HFF-Myc (cell line): ENCODE results near the gene SHISA7.
"Not testable (repeated sequence)": the region's sequence is repeated elsewhere in the genome, so short reads cannot be mapped to it uniquely, and the experiment has no call there.

Experiments
- DNase-seq: peaks from one replicate; pipeline ENCODE4 v3.0.0-alpha.2; 2011; ENCODE audit warnings: low read depth; ENCODE audit errors: extremely low read depth
- H3K4me3 ChIP-seq: replicated peaks from 2 replicates; pipeline ENCODE4 v1.5.1; 2011; ENCODE audit warnings: low read depth, mild to moderate bottlenecking, control low read depth, low read length
- CTCF ChIP-seq: IDR thresholded peaks from 2 replicates; pipeline ENCODE4 v1.5.1; 2012; ENCODE audit warnings: mild to moderate bottlenecking, low read depth, low read length, control low read depth; ENCODE audit errors: missing control alignments

Gene SHISA7

GRCh38 chr19:55451163-55451964, 8.3 kb upstream of the SHISA7 start:
- TF ChIP-seq CTCF: no peak
- DNase-seq: no peak
- H3K4me3 ChIP-seq: no peak overlapping the region

- TF ChIP-seq CTCF: no peak
- no peak for DNase-seq
- H3K4me3 ChIP-seq: no peak overlapping the region
Observed at GRCh38 chr19:55449469-55449868, 6.4 kb upstream of the SHISA7 start.

DNA sequence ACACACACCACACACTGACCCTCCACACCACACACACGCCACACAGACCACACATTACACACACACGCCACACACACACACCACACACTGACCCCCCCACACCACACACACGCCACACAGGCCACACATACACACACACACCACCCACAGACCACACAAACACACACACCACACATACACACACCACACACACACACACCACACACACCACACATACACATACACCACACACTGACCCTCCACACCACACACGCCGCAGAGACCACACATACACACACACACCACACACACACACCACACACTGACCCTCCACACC, 5.0 kb upstream of the SHISA7 start:
- DNase-seq, H3K4me3 ChIP-seq: not testable (repeated sequence)

DNA sequence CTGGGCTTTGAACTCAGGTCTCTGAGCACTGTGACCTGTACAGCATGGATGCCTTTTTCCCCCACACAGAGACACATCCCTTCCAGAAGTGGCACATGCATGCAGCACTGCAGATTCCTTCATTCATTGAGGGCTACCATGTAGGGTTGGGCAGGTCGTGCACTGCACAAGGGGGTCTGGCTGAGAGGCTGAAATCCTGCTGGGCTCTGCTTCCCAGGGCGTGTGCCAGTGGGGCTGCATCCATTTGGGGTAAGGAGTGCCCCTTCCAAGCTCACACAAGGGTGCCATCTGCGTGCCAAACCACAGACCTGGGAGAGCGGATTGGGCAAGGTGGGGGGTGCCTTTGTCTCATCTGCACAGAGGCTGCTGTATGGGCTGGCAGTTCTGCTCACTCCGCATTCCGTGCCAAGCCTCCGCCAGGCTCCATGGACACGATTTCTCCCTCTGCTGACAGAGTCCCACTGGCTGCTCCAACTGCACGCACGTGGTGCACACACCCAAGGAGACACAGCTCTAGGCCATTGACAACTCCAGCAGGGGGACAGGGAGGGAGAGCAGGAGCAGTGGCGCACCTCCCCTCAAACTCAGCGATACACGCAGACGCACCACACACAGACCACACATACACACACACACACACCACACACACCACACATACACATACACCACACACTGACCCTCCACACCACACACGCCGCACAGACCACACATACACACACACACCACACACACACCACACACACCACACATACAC, 4.5 kb upstream of the SHISA7 start:
- no peak for DNase-seq
- H3K4me3 ChIP-seq: no peak overlapping the region

DNA sequence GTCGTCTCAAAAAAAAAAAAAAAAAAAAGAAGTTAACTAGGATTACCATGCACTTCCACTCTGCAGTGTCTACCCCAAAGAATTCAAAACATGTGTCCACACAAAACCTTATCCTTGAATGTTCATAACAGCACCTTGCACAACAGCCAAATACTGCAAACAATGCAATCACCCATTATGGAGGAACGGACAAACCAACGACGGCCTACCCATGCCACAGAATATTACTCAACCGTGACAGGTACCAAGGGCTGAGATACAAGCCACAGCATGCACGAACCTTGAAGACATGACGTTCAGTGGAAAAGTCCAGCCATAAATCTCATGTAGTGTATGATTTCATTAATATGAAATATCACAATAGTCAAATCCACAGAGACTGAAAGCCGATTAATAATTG, 3.0 kb upstream of the SHISA7 start:
- no peak overlapping the region for H3K4me3 ChIP-seq
- no peak for TF ChIP-seq CTCF
- DNase-seq: no peak

More for the DNA sequence above, 4.5 kb upstream of the SHISA7 start:
- no peak for TF ChIP-seq CTCF

GRCh38 chr19:55444646-55445045, 1.5 kb upstream of the SHISA7 start:
- no peak for DNase-seq
- no peak for TF ChIP-seq CTCF
- no peak overlapping the region for H3K4me3 ChIP-seq

GRCh38 chr19:55443824-55444480, 852 bp upstream of the SHISA7 start:
- no peak for TF ChIP-seq CTCF
- DNase-seq: no peak
- no peak overlapping the region for H3K4me3 ChIP-seq
